ENCODE measurements around the gene IL24.
"Not testable (repeated sequence)": the region's sequence is repeated elsewhere in the genome, so short reads cannot be mapped to it uniquely, and the experiment has no call there.

The IL24 gene

GRCh38 chr1:206897175-206897574 lies at the start of gene IL24:
Gene IL24 (plus strand): TSS chr1:206897443. CDS start chr1:206897833, 390 bp downstream.
- Mint-ChIP-seq H3K9me3 (no peaks in the 10 kb centered on the region), H3K4me3 (no peak within 1 kb of the TSS), H3K4me1 (peaks cover 58% of the 10 kb centered on the region), H3K27ac (no peak within 1 kb of the TSS), H3K36me3 (ENCODE audit: low read depth) (no peaks in the 10 kb centered on the region), H3K27me3 (ENCODE audit: low read depth, poor library complexity) (peaks cover 18% of the 10 kb centered on the region)
- TF ChIP-seq CTCF (IDR thresholded peaks at IDR 0.05), result no peak
- DNase-seq, result no peak

GRCh38 chr1:206847946-206848345 lies 49.3 kb upstream of the IL24 start:
- no peaks in the 10 kb centered on the region for H3K4me1 Mint-ChIP-seq
- TF ChIP-seq CTCF (IDR thresholded peaks at IDR 0.05), result no peak
- DNase-seq, result no peak
- H3K27me3 Mint-ChIP-seq (ENCODE audit: low read depth, poor library complexity), result peaks cover 13% of the 10 kb centered on the region
- no peaks in the 10 kb centered on the region for H3K36me3 Mint-ChIP-seq (ENCODE audit: low read depth)
- peaks cover 47% of the 10 kb centered on the region for H3K9me3 Mint-ChIP-seq
- no peak overlapping the region for H3K4me3 Mint-ChIP-seq
- no peak overlapping the region for H3K27ac Mint-ChIP-seq

- peaks cover 57% of the 10 kb centered on the region for H3K9me3 Mint-ChIP-seq
- DNase-seq, result no peak
- no peaks in the 10 kb centered on the region for H3K4me1 Mint-ChIP-seq
- no peak overlapping the region for H3K4me3 Mint-ChIP-seq
- no peak overlapping the region for H3K27ac Mint-ChIP-seq
- no peaks in the 10 kb centered on the region for H3K36me3 Mint-ChIP-seq (ENCODE audit: low read depth)
- peaks cover 13% of the 10 kb centered on the region for H3K27me3 Mint-ChIP-seq (ENCODE audit: low read depth, poor library complexity)
- TF ChIP-seq CTCF (IDR thresholded peaks at IDR 0.05), result no peak
Observed at GRCh38 chr1:206850401-206850800, 46.8 kb upstream of the IL24 start.

- Mint-ChIP-seq H3K4me1 (no peaks in the 10 kb centered on the region), H3K4me3 (no peak overlapping the region), H3K36me3 (ENCODE audit: low read depth) (no peaks in the 10 kb centered on the region), H3K9me3 (peaks cover 57% of the 10 kb centered on the region), H3K27ac (no peak overlapping the region), H3K27me3 (ENCODE audit: low read depth, poor library complexity) (peaks cover 16% of the 10 kb centered on the region)
- DNase-seq, result no peak
- TF ChIP-seq CTCF (IDR thresholded peaks at IDR 0.05), result no peak
Observed at GRCh38 chr1:206851341-206852010, 45.8 kb upstream of the IL24 start.

GRCh38 chr1:206852662-206853061 lies 44.6 kb upstream of the IL24 start:
- not testable (repeated sequence) for H3K4me3 Mint-ChIP-seq; H3K36me3 Mint-ChIP-seq (ENCODE audit: low read depth); H3K4me1 Mint-ChIP-seq; DNase-seq; H3K27ac Mint-ChIP-seq
- H3K9me3 Mint-ChIP-seq, result peaks cover 57% of the 10 kb centered on the region
- H3K27me3 Mint-ChIP-seq (ENCODE audit: low read depth, poor library complexity), result peaks cover 20% of the 10 kb centered on the region

- DNase-seq; H3K4me1 Mint-ChIP-seq; H3K36me3 Mint-ChIP-seq (ENCODE audit: low read depth); H3K27ac Mint-ChIP-seq; H3K4me3 Mint-ChIP-seq: not testable (repeated sequence)
- H3K9me3 Mint-ChIP-seq, result peaks cover 50% of the 10 kb centered on the region
- H3K27me3 Mint-ChIP-seq (ENCODE audit: low read depth, poor library complexity), result peaks cover 22% of the 10 kb centered on the region
Observed at GRCh38 chr1:206853696-206854095, 43.5 kb upstream of the IL24 start.

- DNase-seq, result no peak
- Mint-ChIP-seq H3K4me3 (no peak overlapping the region), H3K27ac (no peak overlapping the region), H3K36me3 (ENCODE audit: low read depth) (no peaks in the 10 kb centered on the region), H3K4me1 (no peaks in the 10 kb centered on the region), H3K27me3 (ENCODE audit: low read depth, poor library complexity) (peaks cover 20% of the 10 kb centered on the region), H3K9me3 (peaks cover 43% of the 10 kb centered on the region)
- no peak for TF ChIP-seq CTCF (IDR thresholded peaks at IDR 0.05)
Observed at GRCh38 chr1:206854401-206855129, 42.7 kb upstream of the IL24 start.
